Left lobe of liver (tissue), 2 donors: Measurements from ENCODE around the gene SHISAL2B. TPM values are rescaled to one million over a fixed set of nuclear protein-coding genes. Genes with fewer than 3 reads are reported as not detected.
"Not testable (repeated sequence)": the region's sequence is repeated elsewhere in the genome, so short reads cannot be mapped to it uniquely, and the experiment has no call there.

Experiments used
- ATAC-seq: fragments of 200-7000 bp; cut with Tn5 transposase; one replicate; pipeline ENCODE4 v1.9.1; 2020; ENCODE audit warnings: mild to moderate bottlenecking, moderate library complexity
- DNase-seq: peaks from one replicate; pipeline ENCODE4 v3.0.0-alpha.2; 2020; ENCODE audit warnings: low spot score
- total RNA-seq: library from RNA; stranded (reverse); gene quantifications from one replicate; pipeline ENCODE4 v1.2.1, GENCODE V29; 2021
- donor health status: DM: no; HTN: no; CAD: no; lungs with moderate emphysema.
- donor health status: DM: no; HTN: yes; CAD: no.

The SHISAL2B gene
- total RNA-seq, 1 donor from 2014 or later: not detected

- no peak for ATAC-seq
- no peak for DNase-seq
These were observed 3.3 kb downstream of the SHISAL2B start for GRCh38 chr5:64693636-64694035.

GRCh38 chr5:64696414-64696813 is 6.1 kb downstream of the SHISAL2B start:
- DNase-seq, ATAC-seq: not testable (repeated sequence)

- DNase-seq (no peak), ATAC-seq (no peak)
These were observed 10.5 kb downstream of the SHISAL2B start for GRCh38 chr5:64700765-64701164.

- DNase-seq, ATAC-seq: not testable (repeated sequence)
These were observed 15.8 kb downstream of the SHISAL2B start for GRCh38 chr5:64706074-64706473.

- DNase-seq (no peak), ATAC-seq (no peak)
These were observed 16.9 kb downstream of the SHISAL2B start for GRCh38 chr5:64707191-64707590.

- not testable (repeated sequence) for ATAC-seq
These were observed 24.2 kb downstream of the SHISAL2B start for GRCh38 chr5:64714495-64714894.

GRCh38 chr5:64722588-64722987 is 32.3 kb downstream of the SHISAL2B start:
- no peak for DNase-seq
- no peak for ATAC-seq

More at GRCh38 chr5:64714495-64714894, 24.2 kb downstream of the SHISAL2B start:
- DNase-seq: not testable (repeated sequence)

GRCh38 chr5:64727150-64727549 is 36.8 kb downstream of the SHISAL2B start:
- ATAC-seq: no peak

GRCh38 chr5:64742411-64742810 is 52.1 kb downstream of the SHISAL2B start:
- DNase-seq (no peak), ATAC-seq (no peak)

More at GRCh38 chr5:64727150-64727549, 36.8 kb downstream of the SHISAL2B start:
- DNase-seq: no peak

GRCh38 chr5:64742821-64743220 is 52.5 kb downstream of the SHISAL2B start:
- DNase-seq (no peak), ATAC-seq (no peak)

- DNase-seq (no peak), ATAC-seq (no peak)
These were observed 54.6 kb downstream of the SHISAL2B start for GRCh38 chr5:64744914-64745313.

GRCh38 chr5:64746446-64746845 is 56.1 kb downstream of the SHISAL2B start:
- DNase-seq: no peak
- no peak for ATAC-seq

- ATAC-seq (no peak), DNase-seq (no peak)
These were observed 59.1 kb downstream of the SHISAL2B start for GRCh38 chr5:64749385-64749784.

GRCh38 chr5:64754066-64754465 is 63.8 kb downstream of the SHISAL2B start:
- ATAC-seq: no peak
- DNase-seq: no peak

GRCh38 chr5:64758901-64759300 is 68.6 kb downstream of the SHISAL2B start:
- DNase-seq (no peak), ATAC-seq (no peak)

GRCh38 chr5:64759960-64760660 is 69.8 kb downstream of the SHISAL2B start:
- DNase-seq (no peak), ATAC-seq (no peak)

GRCh38 chr5:64763948-64764503 is 73.7 kb downstream of the SHISAL2B start:
- DNase-seq (no peak), ATAC-seq (no peak)

GRCh38 chr5:64765804-64766504 is 75.7 kb downstream of the SHISAL2B start:
- no peak for DNase-seq
- ATAC-seq: no peak

GRCh38 chr5:64766941-64767340 is 76.6 kb downstream of the SHISAL2B start:
- ATAC-seq (no peak), DNase-seq (no peak)
